H1 (cell line): ENCODE data around the gene TRPT1. TPM values are rescaled to one million over a fixed set of nuclear protein-coding genes. Genes with fewer than 3 reads are reported as not detected.

Experiments used
- CBX5 ChIP-seq: fragments of 300-800, 300-1000 bp; sonication (generic); IDR thresholded peaks from 2 replicates; pipeline ENCODE4 v1.7.1; 2016; ENCODE audit warnings: antibody characterized with exemption, low read length, low read depth
- EP300 ChIP-seq, 2 experiments: IDR thresholded peaks; 1 replicate in 1 of 2; 2 replicates in 1 of 2; pipeline ENCODE4 v1.6.1; 2011 to 2012; ENCODE audit warnings: low read depth in 2 of 2, low read length in 2 of 2, mild to moderate bottlenecking in 2 of 2, borderline replicate concordance in 1 of 2, inconsistent platforms in 1 of 2, moderate library complexity in 1 of 2
- KDM5A ChIP-seq: fragments of 200-600 bp; IDR thresholded peaks from 2 replicates; pipeline ENCODE4 v1.7.1; 2012; ENCODE audit warnings: mild to moderate bottlenecking, low read length, inconsistent platforms, mixed read lengths
- NRF1 ChIP-seq: IDR thresholded peaks from 2 replicates; pipeline ENCODE4 v1.6.1; 2011; ENCODE audit warnings: mild to moderate bottlenecking, low read depth, low read length, improper control_type of control experiment
- RBBP5 ChIP-seq: IDR thresholded peaks from 2 replicates; pipeline ENCODE4 v1.7.1; 2012; ENCODE audit warnings: low read depth, mild to moderate bottlenecking, inconsistent platforms, low read length, moderate library complexity, borderline replicate concordance
- RFX5 ChIP-seq: IDR thresholded peaks from 2 replicates; pipeline ENCODE4 v1.6.1; 2011; ENCODE audit warnings: low read depth, low read length, improper control_type of control experiment, borderline replicate concordance
- SIX5 ChIP-seq: IDR thresholded peaks from 2 replicates; pipeline ENCODE4 v1.6.1; 2011; ENCODE audit warnings: mild to moderate bottlenecking, low read depth, low read length
- SRF ChIP-seq: IDR thresholded peaks from 2 replicates; pipeline ENCODE4 v1.6.1; 2011; ENCODE audit warnings: mild to moderate bottlenecking, low read depth, low read length, moderate library complexity
- polyA plus RNA-seq, 7 experiments: library from polyadenylated mRNA; depleted of rRNA in 3 of 7; stranded (reverse) in 5 of 7; unstranded in 2 of 7; fragments of >200 nt in 5 of 7; fragments of 200-250 nt in 2 of 7; gene quantifications; 1 replicate in 5 of 7; 2 replicates in 1 of 7; 4 replicates in 1 of 7; pipeline versions ENCODE4 v1.2.1 to v1.2.3, GENCODE V29; 2011 to 2013; ENCODE audit warnings: missing spikeins in 2 of 7, mixed read lengths in 2 of 7
- total RNA-seq: library from RNA; stranded (reverse); fragmentation: NEBNext Ultra II Directional; extraction: Animal tissue kit (Norgen Biotek cat#: 25700); gene quantifications from 2 replicates; pipeline ENCODE4 v1.2.1, GENCODE V29; 2021

The TRPT1 gene
- total and polyA plus RNA-seq, 2 of the 8 experiments (the other 6 are each of a cell fraction or from before 2014, with no cell fraction given) = 34.5 to 74.6 TPM

GRCh38 chr11:64176751-64177150, 49.2 kb downstream of the TRPT1 start (continued):
- TF ChIP-seq EP300 (IDR thresholded peaks at IDR 0.05; ENCODE audit: borderline replicate concordance in 1 of 2, low read depth in 2 of 2, low read length in 2 of 2) (no peak), RFX5 (no peak), SRF (no peak), RBBP5 (no peak), KDM5A (no peak), CBX5 (no peak), SIX5 (no peak), NRF1 (no peak)

Other genes starting within 250 kb of the TRPT1 start
- gene OTUB1, start 239.7 kb downstream of the TRPT1 start, total RNA-seq = 110 and 112 TPM in 2 replicates
- 274 and 348 TPM in 2 replicates for gene OTUB1, start 239.7 kb downstream of the TRPT1 start, polyA plus RNA-seq (2011; rRNA removed)
- gene FLRT1, start 190.3 kb downstream of the TRPT1 start, total RNA-seq = 0.28 and 0.42 TPM in 2 replicates
- gene FLRT1, start 190.3 kb downstream of the TRPT1 start, polyA plus RNA-seq (2011; rRNA removed) = 0.14 and 0.20 TPM in 2 replicates
- gene MACROD1, start 60.1 kb downstream of the TRPT1 start, total RNA-seq = 19.5 and 19.6 TPM in 2 replicates
- gene MACROD1, start 60.1 kb downstream of the TRPT1 start, polyA plus RNA-seq (2011; rRNA removed) = 34.1 and 107 TPM in 2 replicates
- 316 and 329 TPM in 2 replicates for gene STIP1, start 40.0 kb downstream of the TRPT1 start, total RNA-seq
- 140 and 151 TPM in 2 replicates for gene STIP1, start 40.0 kb downstream of the TRPT1 start, polyA plus RNA-seq (2011; rRNA removed)
- gene FERMT3, start 19.5 kb downstream of the TRPT1 start, total RNA-seq = 1.4 and 2.7 TPM in 2 replicates
- gene FERMT3, start 19.5 kb downstream of the TRPT1 start, polyA plus RNA-seq (2011; rRNA removed) = 3.7 and 5.9 TPM in 2 replicates
- gene NUDT22, start 88 bp upstream of the TRPT1 start, total RNA-seq = 43.4 and 51.5 TPM in 2 replicates
- 69.0 and 97.1 TPM in 2 replicates for gene NUDT22, start 88 bp upstream of the TRPT1 start, polyA plus RNA-seq (2011; rRNA removed)
- 14.6 and 17.8 TPM in 2 replicates for gene DNAJC4, start 4.4 kb upstream of the TRPT1 start, total RNA-seq
- gene DNAJC4, start 4.4 kb upstream of the TRPT1 start, polyA plus RNA-seq (2011; rRNA removed) = 31.0 and 34.0 TPM in 2 replicates
- 46.1 and 49.6 TPM in 2 replicates for gene VEGFB, start 8.4 kb upstream of the TRPT1 start, total RNA-seq
- 9.3 and 11.4 TPM in 2 replicates for gene VEGFB, start 8.4 kb upstream of the TRPT1 start, polyA plus RNA-seq (2011; rRNA removed)
- gene FKBP2, start 14.9 kb upstream of the TRPT1 start, total RNA-seq = 41.7 and 43.2 TPM in 2 replicates
- gene FKBP2, start 14.9 kb upstream of the TRPT1 start, polyA plus RNA-seq (2011; rRNA removed) = 52.5 and 67.3 TPM in 2 replicates
- 418 and 419 TPM in 2 replicates for gene PPP1R14B, start 20.8 kb upstream of the TRPT1 start, total RNA-seq
- gene PPP1R14B, start 20.8 kb upstream of the TRPT1 start, polyA plus RNA-seq (2011; rRNA removed) = 265 and 351 TPM in 2 replicates
- gene PLCB3, start 25.3 kb upstream of the TRPT1 start, total RNA-seq = 104 TPM in 2 replicates
- 47.2 and 70.6 TPM in 2 replicates for gene PLCB3, start 25.3 kb upstream of the TRPT1 start, polyA plus RNA-seq (2011; rRNA removed)
- gene BAD, start 58.5 kb upstream of the TRPT1 start, total RNA-seq = 23.1 and 25.3 TPM in 2 replicates
- 33.7 and 38.4 TPM in 2 replicates for gene BAD, start 58.5 kb upstream of the TRPT1 start, polyA plus RNA-seq (2011; rRNA removed)
- 36.8 and 37.8 TPM in 2 replicates for gene GPR137, start 59.7 kb upstream of the TRPT1 start, total RNA-seq
- gene GPR137, start 59.7 kb upstream of the TRPT1 start, polyA plus RNA-seq (2011; rRNA removed) = 36.2 and 55.5 TPM in 2 replicates
- gene KCNK4, start 65.1 kb upstream of the TRPT1 start, total RNA-seq = 0.19 TPM in 1 of 2 replicates, not detected in the other
- not detected in 2 replicates for gene KCNK4, start 65.1 kb upstream of the TRPT1 start, polyA plus RNA-seq (2011; rRNA removed)
- not detected in 2 replicates for gene CATSPERZ, start 74.2 kb upstream of the TRPT1 start, total RNA-seq
- 0.77 and 1.1 TPM in 2 replicates for gene CATSPERZ, start 74.2 kb upstream of the TRPT1 start, polyA plus RNA-seq (2011; rRNA removed)
- gene ESRRA, start 79.3 kb upstream of the TRPT1 start, total RNA-seq = 36.1 and 37.0 TPM in 2 replicates
- gene ESRRA, start 79.3 kb upstream of the TRPT1 start, polyA plus RNA-seq (2011; rRNA removed) = 18.2 and 20.9 TPM in 2 replicates
- gene TRMT112, start 91.4 kb upstream of the TRPT1 start, total RNA-seq = 300 and 326 TPM in 2 replicates
- gene TRMT112, start 91.4 kb upstream of the TRPT1 start, polyA plus RNA-seq (2011; rRNA removed) = 650 and 707 TPM in 2 replicates
- 201 and 225 TPM in 2 replicates for gene PRDX5, start 91.9 kb upstream of the TRPT1 start, total RNA-seq
- gene PRDX5, start 91.9 kb upstream of the TRPT1 start, polyA plus RNA-seq (2011; rRNA removed) = 582 and 631 TPM in 2 replicates
- gene CCDC88B, start 114.0 kb upstream of the TRPT1 start, total RNA-seq = 11.2 and 12.5 TPM in 2 replicates
- 5.9 and 7.9 TPM in 2 replicates for gene CCDC88B, start 114.0 kb upstream of the TRPT1 start, polyA plus RNA-seq (2011; rRNA removed)
- gene RPS6KA4, start 133.0 kb upstream of the TRPT1 start, total RNA-seq = 12.6 and 13.2 TPM in 2 replicates
- 8.2 and 12.1 TPM in 2 replicates for gene RPS6KA4, start 133.0 kb upstream of the TRPT1 start, polyA plus RNA-seq (2011; rRNA removed)